H1 (cell line): ENCODE measurements around the gene ATF7IP. TPM values are rescaled to one million over a fixed set of nuclear protein-coding genes. Genes with fewer than 3 reads are reported as not detected.
A peak's percentile ranks its signal among the peaks of the same experiment; 100 is the strongest.

Experiments
- CTCF ChIP-seq, 3 experiments: IDR thresholded peaks; 1 replicate in 2 of 3; 2 replicates in 1 of 3; pipeline versions ENCODE4 v1.5.1 to v1.6.1; 2011; ENCODE audit warnings: low read length in 3 of 3, mild to moderate bottlenecking in 3 of 3, inconsistent platforms in 2 of 3, low read depth in 1 of 3, moderate library complexity in 1 of 3; ENCODE audit not compliant: insufficient read depth in 1 of 3; ENCODE audit errors: control extremely low read depth in 1 of 3
- GTF2F1 ChIP-seq: IDR thresholded peaks from 2 replicates; pipeline ENCODE4 v1.6.1; 2012; ENCODE audit warnings: low read depth, low read length, improper control_type of control experiment, borderline replicate concordance
- POLR2AphosphoS5 ChIP-seq: IDR thresholded peaks from 2 replicates; pipeline ENCODE4 v1.6.1; 2011; ENCODE audit warnings: low read depth, low read length
- RXRA ChIP-seq: IDR thresholded peaks from 2 replicates; pipeline ENCODE4 v1.6.1; 2011; ENCODE audit warnings: low read depth, mild to moderate bottlenecking, low read length, moderate library complexity; ENCODE audit not compliant: insufficient read depth
- SAP30 ChIP-seq: fragments of 300-600 bp; sonication (generic); IDR thresholded peaks from 2 replicates; pipeline ENCODE4 v1.7.1; 2012; ENCODE audit warnings: low read length, moderate library complexity, mild to moderate bottlenecking, inconsistent platforms; ENCODE audit not compliant: insufficient read depth, insufficient replicate concordance
- TAF7 ChIP-seq: optimal IDR thresholded peaks from 2 replicates; pipeline ENCODE3; 2011; ENCODE audit warnings: low read depth, mild to moderate bottlenecking, inconsistent platforms, low read length, moderate library complexity, borderline replicate concordance
- polyA plus RNA-seq, 7 experiments: library from polyadenylated mRNA; depleted of rRNA in 3 of 7; stranded (reverse) in 5 of 7; unstranded in 2 of 7; fragments of >200 nt in 5 of 7; fragments of 200-250 nt in 2 of 7; gene quantifications; 1 replicate in 5 of 7; 2 replicates in 1 of 7; 4 replicates in 1 of 7; pipeline versions ENCODE4 v1.2.1 to v1.2.3, GENCODE V29; 2011 to 2013; ENCODE audit warnings: missing spikeins in 2 of 7, mixed read lengths in 2 of 7
- total RNA-seq: library from RNA; stranded (reverse); fragmentation: NEBNext Ultra II Directional; extraction: Animal tissue kit (Norgen Biotek cat#: 25700); gene quantifications from 2 replicates; pipeline ENCODE4 v1.2.1, GENCODE V29; 2021

Gene ATF7IP
- total and polyA plus RNA-seq, 2 of the 8 experiments (the other 6 are each of a cell fraction or from before 2014, with no cell fraction given): 34.2 to 148 TPM

DNA sequence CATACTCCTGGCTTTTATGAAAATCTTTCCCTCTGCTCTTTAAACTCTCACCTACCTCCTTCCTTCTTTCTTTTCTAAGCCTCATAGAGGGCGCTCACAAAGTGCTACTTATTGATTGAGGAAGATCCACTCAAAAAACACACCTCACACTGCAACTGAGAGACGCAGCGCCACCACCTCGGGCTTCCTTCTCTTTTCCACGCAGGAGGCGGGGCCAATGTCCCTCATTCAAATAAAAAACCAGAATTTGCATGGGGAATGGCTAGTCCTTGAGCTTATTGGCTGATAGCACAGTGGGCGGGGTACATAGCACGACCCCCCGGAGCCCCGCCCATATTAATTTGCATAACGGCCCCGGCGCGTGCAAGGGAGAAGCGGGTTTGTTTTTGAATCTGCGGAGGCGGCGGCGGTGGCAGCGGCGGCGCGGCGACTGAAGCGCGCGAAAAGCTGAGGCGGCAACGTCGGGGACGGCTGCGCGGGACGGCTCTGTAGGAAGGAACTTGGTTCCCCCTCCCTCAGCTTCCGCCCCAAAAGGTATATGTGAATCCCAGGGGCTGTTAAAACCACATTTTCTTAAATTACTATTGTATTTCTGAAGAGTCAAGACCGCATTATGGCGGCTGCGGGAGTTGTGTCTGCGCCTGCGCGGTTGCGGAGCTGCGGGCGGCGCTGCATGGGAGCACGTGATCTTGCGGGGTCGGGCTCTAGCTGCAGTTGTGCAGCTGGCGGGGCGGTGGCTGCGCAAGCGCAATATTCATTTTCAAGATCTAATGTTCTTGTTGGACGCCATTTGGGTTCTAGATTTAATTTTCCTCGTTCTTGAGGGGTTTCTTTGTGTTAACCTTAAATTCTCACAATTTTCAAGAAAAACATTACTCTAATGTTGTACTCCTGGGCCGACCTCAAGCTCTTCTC is at the start of gene ATF7IP (continued):
- TF ChIP-seq CTCF (IDR thresholded peaks at IDR 0.05; ENCODE audit: control extremely low read depth in 1 of 3, insufficient read depth in 1 of 3, low read depth in 1 of 3, low read length in 3 of 3) (peak in 1 of 3 experiments; percentile 17; a peak in 2 of 4 replicates), GTF2F1 (no peak), TAF7 (peak; percentile 96), SAP30 (no peak), RXRA (no peak), POLR2AphosphoS5 (peak; percentile 96)
